ENCODE results near the gene ASPRV1. TPM values are rescaled to one million over a fixed set of nuclear protein-coding genes. Genes with fewer than 3 reads are reported as not detected.
A peak's percentile ranks its signal among the peaks of the same experiment; 100 is the strongest.

Gene ASPRV1
- total RNA-seq, 1 experiment from 2014 or later: 0.90 TPM

DNA sequence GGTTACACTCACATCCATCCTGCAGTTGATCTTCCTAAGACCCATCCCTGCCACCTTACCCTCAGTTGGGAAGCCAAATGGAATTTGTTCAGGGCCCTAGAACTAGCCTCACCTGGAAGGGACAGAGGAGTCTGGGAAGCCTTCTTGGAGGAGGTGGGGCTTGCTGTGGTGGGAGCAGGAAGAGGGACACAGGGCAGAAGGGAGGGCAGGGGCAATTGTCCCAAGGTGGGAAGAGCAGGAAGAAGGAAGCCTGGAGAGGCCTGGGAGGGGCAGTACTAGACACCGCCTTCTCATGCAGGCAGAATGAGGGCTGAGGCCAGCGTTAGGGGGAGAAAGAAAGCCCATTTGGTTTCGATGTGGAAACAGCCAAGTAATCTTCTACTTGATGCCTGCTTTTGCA, 34.1 kb upstream of the ASPRV1 start:
- no peak for DNase-seq
- no peaks in the 10 kb centered on the region for H3K27me3 ChIP-seq (ENCODE audit: control insufficient read depth, insufficient read depth, low read length)

DNA sequence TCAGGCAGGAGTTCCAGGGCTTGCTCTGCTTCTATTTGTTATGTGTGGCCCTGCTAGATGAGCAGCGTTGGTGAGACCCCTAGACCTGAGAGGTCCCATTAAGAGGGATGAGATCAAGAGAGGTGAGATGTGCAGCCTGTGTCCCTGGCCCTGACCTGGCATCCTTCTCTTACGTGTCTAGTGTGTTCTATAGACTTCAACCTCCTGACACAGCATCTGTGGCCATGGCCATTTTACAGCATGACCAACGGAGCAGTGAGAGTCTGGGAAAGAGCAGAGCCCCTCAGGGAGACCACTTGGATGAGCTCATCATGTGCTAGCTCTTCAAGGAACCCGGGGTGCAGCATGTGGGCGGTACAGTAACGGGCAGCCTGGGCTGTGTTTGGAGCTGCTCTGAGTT, 32.7 kb upstream of the ASPRV1 start:
- Histone ChIP-seq H3K27me3 (ENCODE audit: control insufficient read depth, insufficient read depth, low read length) (no peaks in the 10 kb centered on the region), H3K4me3 (ENCODE audit: insufficient read depth, low read depth, low read length) (no peak overlapping the region), H3K36me3 (replicated peaks; ENCODE audit: control insufficient read depth, insufficient read depth, low read length) (no peaks in the 10 kb centered on the region)
- no peak for DNase-seq

More for the DNA sequence above, 34.1 kb upstream of the ASPRV1 start:
- no peak overlapping the region for H3K4me3 ChIP-seq (ENCODE audit: insufficient read depth, low read depth, low read length)
- H3K36me3 ChIP-seq (replicated peaks; ENCODE audit: control insufficient read depth, insufficient read depth, low read length): no peaks in the 10 kb centered on the region

DNA sequence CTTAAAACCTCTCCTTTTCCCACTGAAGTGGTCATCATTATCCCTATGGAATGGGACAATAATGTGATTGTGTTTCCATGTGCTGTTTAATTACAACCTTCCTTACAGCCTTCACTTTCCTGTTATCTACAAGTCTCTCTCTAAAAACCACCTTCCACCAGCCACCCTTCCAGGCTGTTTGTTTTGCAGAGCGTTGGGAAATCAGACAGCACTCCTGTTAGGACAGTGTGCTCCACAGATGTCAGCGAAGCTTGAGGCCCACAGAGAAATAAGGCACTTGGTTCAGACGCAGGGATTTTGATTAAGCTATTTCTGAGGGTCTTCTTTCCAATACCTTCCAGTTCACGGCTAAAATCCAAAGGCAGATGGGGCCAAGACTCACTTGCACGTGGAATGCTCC, 32.3 kb upstream of the ASPRV1 start:
- Histone ChIP-seq H3K36me3 (replicated peaks; ENCODE audit: control insufficient read depth, insufficient read depth, low read length) (no peaks in the 10 kb centered on the region), H3K4me3 (ENCODE audit: insufficient read depth, low read depth, low read length) (no peak overlapping the region), H3K27me3 (ENCODE audit: control insufficient read depth, insufficient read depth, low read length) (no peaks in the 10 kb centered on the region)
- no peak for DNase-seq

DNA sequence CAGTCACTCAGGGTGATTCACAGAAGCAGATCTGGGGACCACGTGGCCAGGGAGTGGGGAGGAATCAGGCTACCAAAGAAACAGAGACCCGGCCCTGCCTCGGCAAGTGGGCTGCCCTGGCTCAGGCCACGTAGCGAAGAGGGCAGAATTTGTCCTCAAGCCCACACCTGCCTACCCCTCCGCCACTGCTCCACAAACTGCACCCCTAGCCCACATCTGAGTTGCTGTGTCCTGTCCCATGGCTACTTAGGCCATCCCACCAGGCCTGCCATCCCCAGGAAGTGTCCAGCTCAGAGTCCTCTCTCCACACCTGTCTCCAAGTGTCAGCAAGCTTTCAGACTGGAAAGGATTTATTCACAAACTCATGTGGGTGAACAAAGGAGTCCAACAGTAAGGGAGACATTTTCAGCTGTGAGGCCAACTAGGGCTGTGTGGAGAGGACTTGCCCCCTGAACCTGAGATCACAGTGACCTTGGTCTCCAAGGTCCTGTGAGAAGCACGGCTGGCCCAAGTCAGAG, 31.7 kb upstream of the ASPRV1 start:
- no peak overlapping the region for H3K4me3 ChIP-seq (ENCODE audit: insufficient read depth, low read depth, low read length)
- DNase-seq: no peak
- no peaks in the 10 kb centered on the region for H3K36me3 ChIP-seq (replicated peaks; ENCODE audit: control insufficient read depth, insufficient read depth, low read length)
- H3K27me3 ChIP-seq (ENCODE audit: control insufficient read depth, insufficient read depth, low read length): no peaks in the 10 kb centered on the region

DNA sequence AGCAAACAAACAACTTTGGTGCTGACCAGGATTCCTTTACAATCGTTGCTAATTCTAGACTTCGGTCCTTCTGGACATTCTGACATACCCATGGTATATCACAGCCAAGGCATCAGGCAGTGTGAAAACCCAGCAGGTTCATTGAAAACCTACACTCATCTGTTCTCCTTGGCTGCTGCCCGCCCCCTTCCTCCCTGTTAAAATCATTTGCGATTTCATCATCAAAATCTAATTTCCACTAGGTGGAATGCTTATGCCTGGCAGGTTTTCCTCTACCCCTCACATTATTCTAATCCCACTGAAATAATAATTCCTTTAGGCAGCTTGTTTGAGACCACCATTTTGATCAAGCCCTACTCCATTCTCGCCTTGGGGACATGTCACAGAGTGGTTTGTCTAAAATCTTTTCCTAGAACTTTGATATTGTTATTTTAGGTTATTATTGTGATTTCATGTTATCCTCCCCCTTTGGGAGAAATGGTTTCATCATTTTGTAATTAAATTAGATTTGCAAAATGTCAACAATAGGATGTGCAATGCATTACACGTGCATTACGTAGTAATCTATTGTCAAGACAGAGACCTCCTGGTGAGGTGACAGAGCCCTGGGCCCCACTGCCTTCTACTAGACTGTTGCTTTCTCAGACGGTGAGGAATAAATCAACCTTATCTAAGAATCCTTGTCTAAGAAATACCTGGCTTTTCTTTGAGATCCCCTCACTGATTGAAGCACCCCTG, 31.0 kb upstream of the ASPRV1 start:
- Histone ChIP-seq H3K27me3 (ENCODE audit: control insufficient read depth, insufficient read depth, low read length) (no peaks in the 10 kb centered on the region), H3K36me3 (replicated peaks; ENCODE audit: control insufficient read depth, insufficient read depth, low read length) (no peaks in the 10 kb centered on the region), H3K4me3 (ENCODE audit: insufficient read depth, low read depth, low read length) (no peak overlapping the region)
- no peak for DNase-seq

DNA sequence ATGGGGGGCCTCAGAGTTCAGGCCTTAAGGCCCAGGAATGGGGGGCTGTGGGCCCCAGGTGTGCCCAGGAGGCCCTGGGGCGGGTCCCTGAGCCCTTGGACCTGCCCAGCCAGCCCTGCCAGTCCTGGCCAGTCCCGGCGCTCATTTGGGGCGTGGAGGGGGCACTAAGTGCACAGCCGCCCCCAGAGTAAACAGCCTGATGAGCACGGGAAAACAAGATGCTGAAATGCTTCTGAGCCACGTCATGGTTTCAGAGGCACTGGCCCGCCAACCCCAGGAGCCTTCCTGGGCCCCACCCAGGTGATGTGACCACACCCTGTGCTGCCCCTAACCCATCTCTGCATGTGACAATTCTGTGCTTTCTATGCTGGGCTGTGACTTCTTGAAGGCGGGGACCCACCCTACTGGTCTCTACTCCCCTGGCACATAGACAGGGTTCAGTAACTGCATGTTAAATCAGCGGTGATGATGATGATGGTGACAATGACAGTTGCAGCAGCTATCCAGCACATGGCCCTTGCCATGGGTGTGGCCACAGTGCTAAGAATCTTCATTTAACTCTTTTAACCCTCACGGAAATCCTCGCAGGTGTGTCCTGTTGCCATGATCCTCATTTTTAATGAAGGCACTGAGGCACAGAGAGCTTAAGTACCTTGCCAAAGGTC, 28.1 kb upstream of the ASPRV1 start:
- H3K4me3 ChIP-seq (ENCODE audit: insufficient read depth, low read depth, low read length): no peak overlapping the region
- H3K36me3 ChIP-seq (replicated peaks; ENCODE audit: control insufficient read depth, insufficient read depth, low read length): no peaks in the 10 kb centered on the region
- H3K27me3 ChIP-seq (ENCODE audit: control insufficient read depth, insufficient read depth, low read length): no peaks in the 10 kb centered on the region

DNA sequence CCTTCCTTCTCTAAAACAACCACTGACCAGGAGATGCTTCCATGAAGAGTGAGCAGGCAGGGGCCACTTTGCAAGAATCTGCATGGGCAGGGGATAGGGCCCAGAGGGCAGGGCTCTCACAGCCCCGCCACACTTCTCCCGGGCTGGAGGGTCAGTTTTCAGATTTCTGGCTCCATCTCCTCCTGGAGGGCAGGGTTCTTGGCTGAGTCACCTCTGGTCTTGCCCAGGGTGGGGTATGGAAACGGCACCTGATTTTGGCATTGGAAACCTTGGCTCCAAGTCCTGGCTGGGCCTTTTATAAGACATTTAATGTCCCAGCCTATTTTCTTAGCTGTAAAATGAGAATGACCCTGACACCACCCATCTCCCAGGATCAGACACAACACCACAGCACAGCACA, 27.6 kb upstream of the ASPRV1 start:
- Histone ChIP-seq H3K36me3 (replicated peaks; ENCODE audit: control insufficient read depth, insufficient read depth, low read length) (no peaks in the 10 kb centered on the region), H3K27me3 (ENCODE audit: control insufficient read depth, insufficient read depth, low read length) (no peaks in the 10 kb centered on the region), H3K4me3 (ENCODE audit: insufficient read depth, low read depth, low read length) (no peak overlapping the region)
- peak; percentile 50 for DNase-seq

More for the DNA sequence above, 28.1 kb upstream of the ASPRV1 start:
- peak; percentile 29 for DNase-seq

DNA sequence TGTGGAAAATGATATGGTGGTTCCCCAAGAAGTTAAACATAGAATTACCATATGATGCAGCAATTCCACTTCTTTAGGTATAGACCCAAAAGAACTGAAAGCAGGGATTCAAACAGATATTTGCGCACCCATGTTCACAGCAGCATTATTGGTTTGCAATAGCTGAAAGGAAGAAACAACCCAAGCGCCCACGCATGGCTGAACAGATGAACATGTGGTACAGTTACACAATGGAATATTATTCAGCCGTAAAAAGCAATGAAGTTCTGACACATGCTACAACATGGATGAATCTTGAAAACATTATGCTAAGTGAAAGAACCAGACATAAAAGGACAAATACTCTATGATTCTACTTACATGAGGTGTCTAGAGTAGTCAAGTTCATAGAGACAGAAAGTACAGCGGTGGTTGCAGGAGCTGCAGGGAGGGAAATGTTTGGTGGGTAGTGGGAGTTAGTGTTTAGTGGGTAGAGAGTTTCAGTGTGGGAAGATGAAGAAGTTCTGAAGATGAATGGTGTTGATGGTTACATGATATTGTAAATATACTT, 26.7 kb upstream of the ASPRV1 start:
- no peak overlapping the region for H3K4me3 ChIP-seq (ENCODE audit: insufficient read depth, low read depth, low read length)
- H3K36me3 ChIP-seq (replicated peaks; ENCODE audit: control insufficient read depth, insufficient read depth, low read length): no peaks in the 10 kb centered on the region

DNA sequence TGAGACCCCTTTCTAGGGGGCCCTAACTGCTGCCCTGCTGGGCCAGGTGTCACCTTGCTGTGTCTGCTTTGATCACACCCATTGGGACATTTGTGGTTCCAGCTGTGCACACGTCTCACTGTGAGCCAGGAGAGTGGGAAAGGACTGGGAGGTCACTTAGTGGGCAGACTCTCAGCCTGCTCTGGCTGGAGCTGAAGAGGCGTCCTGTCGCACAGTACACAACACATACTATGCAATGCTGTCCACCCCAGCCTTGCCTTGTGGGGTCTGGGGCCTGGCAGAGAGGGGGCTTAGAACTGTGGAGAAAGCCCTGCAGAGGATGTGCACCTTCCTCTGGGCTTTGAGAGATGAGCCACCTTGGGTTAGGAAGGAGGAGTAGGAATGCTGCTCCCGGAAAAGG, 25.3 kb upstream of the ASPRV1 start:
- no peak for DNase-seq
- no peak overlapping the region for H3K4me3 ChIP-seq (ENCODE audit: insufficient read depth, low read depth, low read length)
- no peaks in the 10 kb centered on the region for H3K27me3 ChIP-seq (ENCODE audit: control insufficient read depth, insufficient read depth, low read length)
- no peaks in the 10 kb centered on the region for H3K36me3 ChIP-seq (replicated peaks; ENCODE audit: control insufficient read depth, insufficient read depth, low read length)

More for the DNA sequence above, 26.7 kb upstream of the ASPRV1 start:
- DNase-seq: no peak
- H3K27me3 ChIP-seq (ENCODE audit: control insufficient read depth, insufficient read depth, low read length): no peaks in the 10 kb centered on the region

DNA sequence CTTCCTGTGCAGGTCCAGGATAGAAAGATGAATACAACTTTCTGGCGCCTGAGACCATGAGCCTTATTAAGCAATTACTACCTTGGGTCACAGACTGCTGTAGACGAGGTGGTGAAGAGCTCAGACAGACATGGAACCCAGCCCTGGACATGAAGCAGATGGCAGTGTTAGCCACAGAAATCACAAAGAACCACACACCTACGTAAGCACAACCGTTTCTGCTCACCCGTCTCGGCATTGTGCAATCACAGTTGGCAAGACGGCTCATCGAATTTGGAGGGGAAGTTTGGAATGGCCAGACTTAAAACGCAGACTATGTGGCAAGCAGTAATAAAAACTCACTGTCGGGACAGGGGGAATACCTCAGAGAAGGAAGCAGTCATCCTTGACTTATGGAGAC, 24.3 kb upstream of the ASPRV1 start:
- Histone ChIP-seq H3K36me3 (replicated peaks; ENCODE audit: control insufficient read depth, insufficient read depth, low read length) (no peaks in the 10 kb centered on the region), H3K27me3 (ENCODE audit: control insufficient read depth, insufficient read depth, low read length) (no peaks in the 10 kb centered on the region), H3K4me3 (ENCODE audit: insufficient read depth, low read depth, low read length) (no peak overlapping the region)
- DNase-seq: no peak

DNA sequence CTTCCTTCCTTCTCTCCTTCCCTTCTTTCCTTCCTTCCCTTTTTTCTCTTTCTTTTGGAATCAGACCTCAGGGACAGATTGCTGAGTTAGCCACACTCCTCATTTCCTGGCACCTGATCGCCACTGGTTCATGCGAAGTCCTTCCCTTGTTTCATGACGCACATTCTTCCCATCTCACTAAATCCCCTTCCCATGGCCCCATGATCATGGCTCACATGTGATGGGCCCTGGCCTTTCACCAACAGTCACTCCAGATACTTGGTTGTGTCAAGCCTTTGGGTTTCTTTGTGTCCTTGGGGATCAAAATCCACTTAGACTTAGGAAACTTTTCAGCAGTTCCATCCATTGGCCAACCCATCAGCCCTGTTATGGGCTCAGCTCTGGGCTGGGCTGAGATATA, 23.8 kb upstream of the ASPRV1 start:
- Histone ChIP-seq H3K27me3 (ENCODE audit: control insufficient read depth, insufficient read depth, low read length) (no peaks in the 10 kb centered on the region), H3K36me3 (replicated peaks; ENCODE audit: control insufficient read depth, insufficient read depth, low read length) (no peaks in the 10 kb centered on the region), H3K4me3 (ENCODE audit: insufficient read depth, low read depth, low read length) (no peak overlapping the region)
- DNase-seq: no peak

DNA sequence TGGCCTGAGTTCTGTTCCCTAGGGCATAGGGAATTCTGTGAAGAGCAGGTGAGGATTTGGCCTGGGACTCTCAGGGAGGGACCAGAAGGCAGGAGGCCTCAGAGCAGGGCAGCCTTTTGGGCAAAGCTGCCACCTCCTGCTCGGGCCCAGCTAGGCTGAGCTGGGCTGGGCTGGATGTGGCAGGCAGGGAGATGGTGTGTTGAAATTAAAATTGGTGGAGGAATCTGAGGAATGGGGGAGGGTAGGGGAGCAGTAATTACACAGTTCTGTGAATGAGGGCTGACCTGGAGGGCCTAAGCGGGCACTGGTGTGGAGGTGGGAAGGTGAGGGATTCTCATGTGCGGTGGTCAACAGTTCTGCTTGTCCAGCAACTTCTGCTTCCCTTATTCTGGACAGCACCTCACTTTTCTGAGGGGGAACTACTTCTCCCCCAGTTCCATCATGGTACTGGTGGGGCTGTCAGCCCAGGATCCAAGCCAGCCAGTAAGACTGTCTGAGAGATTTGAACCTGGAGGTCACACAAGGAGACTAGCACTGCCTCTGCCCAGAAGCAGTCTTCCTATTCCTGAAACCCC, 22.0 kb upstream of the ASPRV1 start:
- Histone ChIP-seq H3K36me3 (replicated peaks; ENCODE audit: control insufficient read depth, insufficient read depth, low read length) (no peaks in the 10 kb centered on the region), H3K27me3 (ENCODE audit: control insufficient read depth, insufficient read depth, low read length) (no peaks in the 10 kb centered on the region), H3K4me3 (ENCODE audit: insufficient read depth, low read depth, low read length) (no peak overlapping the region)
- no peak for DNase-seq

DNA sequence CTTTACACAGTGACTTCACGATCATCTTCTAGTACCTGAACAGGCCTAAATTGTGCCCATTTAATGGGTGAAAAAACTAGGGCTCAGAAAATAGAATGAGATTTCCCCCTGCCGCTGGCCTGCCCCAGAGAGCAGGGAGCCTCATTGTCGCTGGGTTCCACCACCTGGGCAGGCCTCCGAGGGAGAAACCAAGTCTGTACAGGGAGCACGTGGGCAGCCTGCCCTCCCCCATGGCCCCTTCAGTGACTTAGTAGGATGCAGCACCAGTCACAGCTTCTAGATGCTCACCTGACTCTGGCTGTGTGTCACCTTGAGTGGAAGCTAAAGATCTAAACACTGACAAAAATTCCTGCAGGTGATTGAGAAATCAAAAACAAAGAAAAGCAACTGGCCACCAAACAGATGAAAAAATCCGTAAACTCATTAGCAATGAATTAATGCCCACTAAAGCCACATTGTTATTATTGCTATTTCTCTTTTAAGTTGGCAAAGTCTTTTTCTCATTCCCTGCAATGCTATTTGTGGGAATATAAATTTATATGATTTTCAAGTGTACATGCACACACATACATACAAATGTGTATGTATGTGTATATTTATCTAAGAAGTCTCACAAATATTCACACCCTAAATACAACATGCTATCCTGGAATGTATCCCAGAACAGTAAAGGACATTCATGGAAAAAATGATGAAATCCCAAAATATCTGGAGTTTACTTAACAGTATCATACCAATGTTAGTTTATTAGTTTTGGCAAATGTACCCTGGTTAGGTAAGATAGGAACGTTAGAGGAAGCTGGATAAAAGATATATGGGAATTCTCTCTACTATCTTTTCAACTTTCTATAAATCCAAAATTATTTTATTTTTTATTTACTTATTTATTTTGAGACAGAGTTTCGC, 18.7 kb upstream of the ASPRV1 start:
- H3K36me3 ChIP-seq (replicated peaks; ENCODE audit: control insufficient read depth, insufficient read depth, low read length): no peaks in the 10 kb centered on the region
- H3K27me3 ChIP-seq (ENCODE audit: control insufficient read depth, insufficient read depth, low read length): no peaks in the 10 kb centered on the region
- H3K4me3 ChIP-seq (ENCODE audit: insufficient read depth, low read depth, low read length): no peak overlapping the region
- DNase-seq: no peak

DNA sequence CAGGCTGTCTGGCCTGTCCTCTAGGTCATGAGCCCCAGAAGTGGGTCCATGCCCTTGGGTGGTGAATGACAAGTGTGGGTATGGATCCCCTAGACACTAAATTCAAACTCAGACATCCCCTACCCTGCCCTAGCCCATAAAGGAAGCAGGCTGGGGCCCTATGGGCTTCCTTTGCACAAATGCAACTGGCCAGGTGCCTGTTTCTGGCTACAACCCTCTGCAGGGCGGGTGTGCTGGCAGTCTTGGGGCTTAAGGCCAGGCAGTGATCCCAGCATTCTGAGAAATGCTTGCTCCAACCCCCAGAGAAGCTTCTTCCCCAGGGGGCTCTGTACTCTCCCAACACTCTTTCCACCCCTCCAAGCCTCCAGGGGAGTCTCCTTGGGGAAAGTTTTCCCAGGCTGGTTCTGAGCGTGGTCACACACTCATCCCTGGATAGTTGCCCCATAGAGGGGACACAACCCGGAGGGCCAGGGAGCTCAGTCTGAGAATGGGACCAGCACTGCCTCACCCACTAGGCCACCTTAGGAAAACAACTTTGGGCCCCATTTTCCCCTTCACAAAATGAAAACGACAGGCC, 16.6 kb upstream of the ASPRV1 start:
- no peak for DNase-seq
- no peak overlapping the region for H3K4me3 ChIP-seq (ENCODE audit: insufficient read depth, low read depth, low read length)
- H3K27me3 ChIP-seq (ENCODE audit: control insufficient read depth, insufficient read depth, low read length): no peaks in the 10 kb centered on the region; the same call in 1 of the 2 replicates
- H3K36me3 ChIP-seq (replicated peaks; ENCODE audit: control insufficient read depth, insufficient read depth, low read length): no peaks in the 10 kb centered on the region
